Measurements from ENCODE around the gene MLLT1. TPM values are rescaled to one million over a fixed set of nuclear protein-coding genes. Genes with fewer than 3 reads are reported as not detected.

The MLLT1 gene
- total and polyA plus RNA-seq, 10 of the 15 experiments (the other 5 are each of a cell fraction or from before 2014, with no cell fraction given) = 0.16 to 61.1 (median 8.5) TPM

- peaks cover 7 to 9% of the 10 kb centered on the region in 2 experiments; a peak in 3 of 4 replicates for H3K36me3 ChIP-seq (ENCODE audit: control insufficient read depth in 2 of 2, insufficient read depth in 2 of 2, low read length in 1 of 2)
- H3K4me1 ChIP-seq (ENCODE audit: control insufficient read depth, insufficient read depth, low read length) = no peaks in the 10 kb centered on the region
- RAD21 ChIA-PET (ENCODE audit: unreplicated experiment) = no interaction called here
- peaks cover 17% of the 10 kb centered on the region for H3K79me2 ChIP-seq (ENCODE audit: control insufficient read depth, insufficient read depth, low read length)
- SMC1A ChIA-PET (ENCODE audit: uncharacterized antibody, unreplicated experiment) = no interaction called here
- H3K27me3 ChIP-seq (replicated peaks in 1 of 2; ENCODE audit: control insufficient read depth in 2 of 2, insufficient read depth in 2 of 2, low read length in 1 of 2) = no peaks in the 10 kb centered on the region
- no peaks in the 10 kb centered on the region for H3K9me3 ChIP-seq (replicated peaks; ENCODE audit: control insufficient read depth, insufficient read depth, low read length)
- DNase-seq (ENCODE audit: low read depth, low spot score) (no peak), FAIRE-seq (no peak), ATAC-seq (no peak)
- CTCF ChIA-PET = interaction anchor here (0.6 kb wide), 1 partner anchor 386 kb away, joined by 3 read pairs; no protein-coding TSS in a partner anchor
- BruUV-seq (replicated peaks) = no TSS peak
- POLR2A ChIA-PET = no interaction called here
- H3K9ac ChIP-seq (ENCODE audit: control insufficient read depth, insufficient read depth, low read length) = no peak overlapping the region
- 95% methylated on average over 32 of the region's 33 CpGs for WGBS (ENCODE audit: insufficient coverage, insufficient replicate concordance, low lambda C conversion rate, missing lambda C conversion rate)
- no peak overlapping the region for H3K4me3 ChIP-seq
- H2AFZ ChIP-seq (ENCODE audit: control insufficient read depth, low read depth, low read length) = no peak overlapping the region
- intact Hi-C loops (cut with micrococcal nuclease; ENCODE audit: unreplicated experiment) (no loop called here), in situ Hi-C loops (cut with MboI) (no loop called here)
- H3K4me2 ChIP-seq (ENCODE audit: control insufficient read depth, insufficient read depth) = no peak overlapping the region
- peaks cover 4% of the 10 kb centered on the region; the same call in 1 of the 2 replicates for H4K20me1 ChIP-seq (ENCODE audit: control insufficient read depth, insufficient read depth)
- H3K27ac ChIP-seq (ENCODE audit: control insufficient read depth, insufficient read depth) = no peak overlapping the region
- TF ChIP-seq BMI1 (IDR thresholded peaks at IDR 0.05; ENCODE audit: borderline replicate concordance) (no peak), ZNF384 (IDR thresholded peaks at IDR 0.05; ENCODE audit: borderline replicate concordance, low read depth, low read length) (no peak), TARDBP (IDR thresholded peaks at IDR 0.05; ENCODE audit: borderline replicate concordance) (no peak), ZNF622 (IDR thresholded peaks at IDR 0.05) (no peak), CEBPB (IDR thresholded peaks at IDR 0.05; ENCODE audit: borderline replicate concordance in 1 of 2, low read depth in 2 of 2, low read length in 2 of 2) (no peak), CBX3 (IDR thresholded peaks at IDR 0.05; ENCODE audit: borderline replicate concordance, low read depth) (no peak), SMAD1 (IDR thresholded peaks at IDR 0.05; ENCODE audit: low read depth, partially characterized antibody) (no peak), EGR1 (IDR thresholded peaks at IDR 0.05; ENCODE audit: borderline replicate concordance in 1 of 2, low read depth in 2 of 2, low read length in 2 of 2) (no peak), RAD51 (IDR thresholded peaks at IDR 0.05) (no peak), REST (IDR thresholded peaks at IDR 0.05; ENCODE audit: low read depth, low read length) (no peak), EED (IDR thresholded peaks at IDR 0.05; ENCODE audit: low read depth) (no peak), USF2 (IDR thresholded peaks at IDR 0.05; ENCODE audit: borderline replicate concordance, low read depth, low read length) (no peak), HDAC6 (IDR thresholded peaks at IDR 0.05; ENCODE audit: unreplicated experiment) (no peak), EP300 (IDR thresholded peaks at IDR 0.05; ENCODE audit: borderline replicate concordance in 1 of 2, control insufficient read depth in 1 of 2, low read depth in 2 of 2, low read length in 2 of 2) (no peak), PKNOX1 (IDR thresholded peaks at IDR 0.05) (no peak)
Observed at GRCh38 chr19:6269101-6269886, 10.5 kb downstream of the MLLT1 start.
